Activated CD4-positive, alpha-beta memory T cell treated with anti-CD3 and anti-CD28 coated beads for 36 hours (primary cell): ENCODE measurements around the gene ATP8A2. TPM values are rescaled to one million over a fixed set of nuclear protein-coding genes. Genes with fewer than 3 reads are reported as not detected.

ENCODE experiments used
- CTCF ChIA-PET: fragments of 350-600 bp; sonication (Branson Sonifier 250); formaldehyde crosslinking; loops from one replicate; lab custom pipeline; 2021; ENCODE audit warnings: antibody characterized with exemption, inconsistent platforms; lab: Charles Lee
- POLR2A ChIA-PET: fragments of 350-600 bp; sonication (Branson Sonifier 250); formaldehyde crosslinking; loops from one replicate; lab custom pipeline; 2021; ENCODE audit warnings: antibody characterized with exemption; lab: Charles Lee
- DNase-seq: peaks from one replicate; pipeline ENCODE4 v3.0.0-alpha.2; 2020
- H3K27ac Mint-ChIP-seq: one replicate; pipeline ENCODE4 v1.8.0; 2021; ENCODE audit warnings: mixed read lengths
- H3K27me3 Mint-ChIP-seq: one replicate; pipeline ENCODE4 v1.8.0; 2021; ENCODE audit warnings: mixed read lengths
- H3K36me3 Mint-ChIP-seq: one replicate; pipeline ENCODE4 v1.8.0; 2021; ENCODE audit warnings: mixed read lengths
- H3K4me1 Mint-ChIP-seq: one replicate; pipeline ENCODE4 v1.8.0; 2021; ENCODE audit warnings: low read depth, mixed read lengths
- H3K4me3 Mint-ChIP-seq: one replicate; pipeline ENCODE4 v1.8.0; 2021; ENCODE audit warnings: mild to moderate bottlenecking, mixed read lengths
- H3K9me3 Mint-ChIP-seq: one replicate; pipeline ENCODE4 v1.8.0; 2021; ENCODE audit warnings: mixed read lengths
- intact Hi-C: fragments of 100-400 bp; cut with micrococcal nuclease; formaldehyde crosslinking; loops from one replicate; pipeline ENCODE4 v1.15.1; 2023
- total RNA-seq, 2 experiments: library from RNA; stranded (reverse); gene quantifications; one replicate each; pipeline ENCODE4 v1.2.3, GENCODE V29; 2021

The ATP8A2 gene
- total RNA-seq, 2 experiments from 2014 or later, result 0.22 to 0.29 TPM

- ChIA-PET CTCF (no interaction called here), POLR2A (no interaction called here)
- Mint-ChIP-seq H3K27ac (no peak overlapping the region), H3K4me1 (no peaks in the 10 kb centered on the region), H3K27me3 (peaks cover 3% of the 10 kb centered on the region), H3K9me3 (no peaks in the 10 kb centered on the region), H3K4me3 (no peak overlapping the region), H3K36me3 (no peaks in the 10 kb centered on the region)
- DNase-seq, result no peak
- intact Hi-C loops, result no loop called here
Observed at GRCh38 chr13:25708268-25708667, 336.5 kb downstream of the ATP8A2 start.

GRCh38 chr13:25709088-25709487, 337.3 kb downstream of the ATP8A2 start:
- intact Hi-C loops, result no loop called here
- POLR2A ChIA-PET, result no interaction called here
- no peak overlapping the region for H3K4me3 Mint-ChIP-seq
- DNase-seq, result no peak
- no peaks in the 10 kb centered on the region for H3K4me1 Mint-ChIP-seq
- CTCF ChIA-PET, result no interaction called here
- H3K27ac Mint-ChIP-seq, result no peak overlapping the region
- H3K9me3 Mint-ChIP-seq, result no peaks in the 10 kb centered on the region
- H3K27me3 Mint-ChIP-seq, result peaks cover 3% of the 10 kb centered on the region
- no peaks in the 10 kb centered on the region for H3K36me3 Mint-ChIP-seq

- no peak for DNase-seq
- H3K27ac Mint-ChIP-seq, result no peak overlapping the region
- no peaks in the 10 kb centered on the region for H3K4me1 Mint-ChIP-seq
- intact Hi-C loops, result no loop called here
- H3K36me3 Mint-ChIP-seq, result no peaks in the 10 kb centered on the region
- CTCF ChIA-PET, result no interaction called here
- H3K4me3 Mint-ChIP-seq, result no peak overlapping the region
- POLR2A ChIA-PET, result no interaction called here
- H3K27me3 Mint-ChIP-seq, result peaks cover 10% of the 10 kb centered on the region
- no peaks in the 10 kb centered on the region for H3K9me3 Mint-ChIP-seq
Observed at GRCh38 chr13:25715760-25716159, 344.0 kb downstream of the ATP8A2 start.

GRCh38 chr13:25717666-25718197, 346.0 kb downstream of the ATP8A2 start:
- ChIA-PET CTCF (no interaction called here), POLR2A (no interaction called here)
- no peak for DNase-seq
- H3K27ac Mint-ChIP-seq, result no peak overlapping the region
- no peak overlapping the region for H3K4me3 Mint-ChIP-seq
- H3K27me3 Mint-ChIP-seq, result peaks cover 10% of the 10 kb centered on the region
- no peaks in the 10 kb centered on the region for H3K36me3 Mint-ChIP-seq
- intact Hi-C loops, result no loop called here
- H3K9me3 Mint-ChIP-seq, result no peaks in the 10 kb centered on the region
- no peaks in the 10 kb centered on the region for H3K4me1 Mint-ChIP-seq

GRCh38 chr13:25719666-25720065, 347.9 kb downstream of the ATP8A2 start:
- Mint-ChIP-seq H3K4me3 (no peak overlapping the region), H3K9me3 (no peaks in the 10 kb centered on the region), H3K27me3 (peaks cover 6% of the 10 kb centered on the region), H3K27ac (no peak overlapping the region), H3K36me3 (no peaks in the 10 kb centered on the region), H3K4me1 (no peaks in the 10 kb centered on the region)
- CTCF ChIA-PET, result interaction anchor here (1.0 kb wide), 1 partner anchor 14 kb away, joined by 3 read pairs; no protein-coding TSS in a partner anchor
- intact Hi-C loops, result no loop called here
- no peak for DNase-seq
- POLR2A ChIA-PET, result no interaction called here

GRCh38 chr13:25722893-25723292, 351.1 kb downstream of the ATP8A2 start:
- Mint-ChIP-seq H3K36me3 (no peaks in the 10 kb centered on the region), H3K9me3 (no peaks in the 10 kb centered on the region), H3K4me1 (no peaks in the 10 kb centered on the region), H3K27me3 (peaks cover 4% of the 10 kb centered on the region), H3K27ac (no peak overlapping the region), H3K4me3 (no peak overlapping the region)
- ChIA-PET CTCF (no interaction called here), POLR2A (no interaction called here)
- no peak for DNase-seq
- intact Hi-C loops, result no loop called here

- intact Hi-C loops, result no loop called here
- peaks cover 2% of the 10 kb centered on the region for H3K27me3 Mint-ChIP-seq
- H3K4me1 Mint-ChIP-seq, result no peaks in the 10 kb centered on the region
- no peak overlapping the region for H3K4me3 Mint-ChIP-seq
- no peaks in the 10 kb centered on the region for H3K36me3 Mint-ChIP-seq
- CTCF ChIA-PET, result no interaction called here
- DNase-seq, result no peak
- POLR2A ChIA-PET, result no interaction called here
- H3K9me3 Mint-ChIP-seq, result no peaks in the 10 kb centered on the region
- no peak overlapping the region for H3K27ac Mint-ChIP-seq
Observed at GRCh38 chr13:25725104-25725503, 353.3 kb downstream of the ATP8A2 start.

DNA sequence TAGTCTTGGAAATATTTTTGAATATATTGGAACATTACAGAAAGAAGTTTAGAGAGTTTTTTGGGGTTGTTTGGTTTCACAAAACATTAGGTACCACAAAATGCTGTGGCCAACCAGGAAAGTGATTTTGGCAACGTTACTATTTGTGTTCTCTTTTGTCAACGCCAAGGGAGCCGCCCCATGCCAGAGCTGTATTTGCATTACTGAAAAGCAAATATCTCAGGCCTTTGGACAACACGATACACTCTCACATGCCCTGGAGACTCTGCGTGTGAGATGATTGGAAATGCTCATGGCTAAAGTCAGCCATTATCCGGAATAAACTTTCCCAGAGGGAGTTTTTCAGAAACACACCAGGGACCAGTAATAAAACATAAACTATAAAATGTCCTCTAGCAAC, 355.5 kb downstream of the ATP8A2 start:
- no peaks in the 10 kb centered on the region for H3K36me3 Mint-ChIP-seq
- H3K4me3 Mint-ChIP-seq, result no peak overlapping the region
- H3K27ac Mint-ChIP-seq, result no peak overlapping the region
- POLR2A ChIA-PET, result no interaction called here
- H3K9me3 Mint-ChIP-seq, result no peaks in the 10 kb centered on the region
- intact Hi-C loops, result no loop called here
- H3K4me1 Mint-ChIP-seq, result no peaks in the 10 kb centered on the region
- DNase-seq, result no peak
- CTCF ChIA-PET, result no interaction called here
- H3K27me3 Mint-ChIP-seq, result peaks cover 1% of the 10 kb centered on the region

GRCh38 chr13:25727810-25728209, 356.0 kb downstream of the ATP8A2 start:
- intact Hi-C loops, result no loop called here
- Mint-ChIP-seq H3K4me1 (no peaks in the 10 kb centered on the region), H3K9me3 (no peaks in the 10 kb centered on the region), H3K27me3 (peaks cover 1% of the 10 kb centered on the region), H3K4me3 (no peak overlapping the region), H3K36me3 (no peaks in the 10 kb centered on the region), H3K27ac (no peak overlapping the region)
- ChIA-PET POLR2A (no interaction called here), CTCF (no interaction called here)
- DNase-seq, result no peak

- H3K27ac Mint-ChIP-seq, result no peak overlapping the region
- H3K36me3 Mint-ChIP-seq, result no peaks in the 10 kb centered on the region
- H3K4me1 Mint-ChIP-seq, result no peaks in the 10 kb centered on the region
- no peaks in the 10 kb centered on the region for H3K9me3 Mint-ChIP-seq
- intact Hi-C loops, result no loop called here
- no peak for DNase-seq
- peaks cover 1% of the 10 kb centered on the region for H3K27me3 Mint-ChIP-seq
- CTCF ChIA-PET, result no interaction called here
- H3K4me3 Mint-ChIP-seq, result no peak overlapping the region
- POLR2A ChIA-PET, result no interaction called here
Observed at GRCh38 chr13:25729201-25729600, 357.4 kb downstream of the ATP8A2 start.

- no peak overlapping the region for H3K27ac Mint-ChIP-seq
- ChIA-PET POLR2A (no interaction called here), CTCF (interaction anchor here (1.4 kb wide), 1 partner anchor 8 kb away, joined by 4 read pairs; no protein-coding TSS in a partner anchor)
Observed at GRCh38 chr13:25731037-25731436, 359.3 kb downstream of the ATP8A2 start.

GRCh38 chr13:25731536-25731935, 359.8 kb downstream of the ATP8A2 start:
- CTCF ChIA-PET, result no interaction called here
- Mint-ChIP-seq H3K9me3 (no peaks in the 10 kb centered on the region), H3K4me3 (no peak overlapping the region), H3K36me3 (no peaks in the 10 kb centered on the region), H3K27me3 (peaks cover 1% of the 10 kb centered on the region), H3K27ac (no peak overlapping the region), H3K4me1 (no peaks in the 10 kb centered on the region)
- no peak for DNase-seq
- intact Hi-C loops, result no loop called here
- POLR2A ChIA-PET, result no interaction called here

More at GRCh38 chr13:25731037-25731436, 359.3 kb downstream of the ATP8A2 start:
- Mint-ChIP-seq H3K4me1 (no peaks in the 10 kb centered on the region), H3K27me3 (peaks cover 1% of the 10 kb centered on the region), H3K36me3 (no peaks in the 10 kb centered on the region), H3K4me3 (no peak overlapping the region), H3K9me3 (no peaks in the 10 kb centered on the region)
- intact Hi-C loops, result no loop called here
- no peak for DNase-seq

DNA sequence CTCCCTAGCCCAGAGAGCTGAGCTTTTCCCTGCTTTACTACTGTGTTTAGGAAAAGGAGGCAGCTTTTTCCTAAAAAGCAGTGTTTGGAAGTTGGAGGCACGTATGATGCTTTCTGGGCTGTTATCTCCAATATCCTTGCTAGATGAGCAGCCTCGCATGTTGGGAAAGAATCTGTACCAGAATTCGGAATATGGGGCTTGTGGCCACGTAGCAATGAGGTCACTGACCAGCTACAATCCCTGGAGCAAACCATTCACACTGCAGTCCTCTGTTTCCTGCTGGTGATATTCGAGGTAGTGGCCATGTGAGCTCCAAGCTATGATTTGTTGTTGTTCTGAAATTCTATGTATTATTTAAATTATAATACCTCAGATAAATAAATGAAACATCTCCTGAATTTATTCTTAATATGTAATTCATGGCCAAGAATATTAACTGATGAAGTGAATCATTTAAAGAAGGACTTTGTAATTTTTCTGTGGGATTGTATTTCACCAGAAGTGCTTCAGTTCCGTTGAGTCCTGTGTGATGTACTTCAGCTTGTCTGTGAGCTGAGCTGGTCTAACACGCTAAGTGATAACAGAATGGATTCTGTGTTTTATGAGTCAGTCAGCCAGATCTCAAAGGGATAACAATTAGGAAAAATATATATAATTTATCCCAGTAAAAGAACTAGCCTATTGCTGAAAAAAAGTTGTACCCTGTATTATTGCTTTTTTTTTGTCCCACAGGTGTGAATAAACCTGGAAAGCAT, 360.5 kb downstream of the ATP8A2 start:
- POLR2A ChIA-PET, result no interaction called here
- Mint-ChIP-seq H3K27ac (no peak overlapping the region), H3K4me1 (no peaks in the 10 kb centered on the region), H3K4me3 (no peak overlapping the region), H3K27me3 (peaks cover 1% of the 10 kb centered on the region), H3K9me3 (no peaks in the 10 kb centered on the region), H3K36me3 (no peaks in the 10 kb centered on the region)
- no peak for DNase-seq
- CTCF ChIA-PET, result interaction anchor here (0.5 kb wide), 1 partner anchor 379 kb away, joined by 4 read pairs; no protein-coding TSS in a partner anchor
- intact Hi-C loops, result no loop called here
